Measurements from ENCODE around the gene SHC2. TPM values are rescaled to one million over a fixed set of nuclear protein-coding genes. Genes with fewer than 3 reads are reported as not detected.
A peak's percentile ranks its signal among the peaks of the same experiment; 100 is the strongest.

The SHC2 gene
- total and polyA plus RNA-seq, 2 of the 8 experiments (the other 6 are each of a cell fraction or from before 2014, with no cell fraction given) = 4.4 to 7.3 TPM

DNA sequence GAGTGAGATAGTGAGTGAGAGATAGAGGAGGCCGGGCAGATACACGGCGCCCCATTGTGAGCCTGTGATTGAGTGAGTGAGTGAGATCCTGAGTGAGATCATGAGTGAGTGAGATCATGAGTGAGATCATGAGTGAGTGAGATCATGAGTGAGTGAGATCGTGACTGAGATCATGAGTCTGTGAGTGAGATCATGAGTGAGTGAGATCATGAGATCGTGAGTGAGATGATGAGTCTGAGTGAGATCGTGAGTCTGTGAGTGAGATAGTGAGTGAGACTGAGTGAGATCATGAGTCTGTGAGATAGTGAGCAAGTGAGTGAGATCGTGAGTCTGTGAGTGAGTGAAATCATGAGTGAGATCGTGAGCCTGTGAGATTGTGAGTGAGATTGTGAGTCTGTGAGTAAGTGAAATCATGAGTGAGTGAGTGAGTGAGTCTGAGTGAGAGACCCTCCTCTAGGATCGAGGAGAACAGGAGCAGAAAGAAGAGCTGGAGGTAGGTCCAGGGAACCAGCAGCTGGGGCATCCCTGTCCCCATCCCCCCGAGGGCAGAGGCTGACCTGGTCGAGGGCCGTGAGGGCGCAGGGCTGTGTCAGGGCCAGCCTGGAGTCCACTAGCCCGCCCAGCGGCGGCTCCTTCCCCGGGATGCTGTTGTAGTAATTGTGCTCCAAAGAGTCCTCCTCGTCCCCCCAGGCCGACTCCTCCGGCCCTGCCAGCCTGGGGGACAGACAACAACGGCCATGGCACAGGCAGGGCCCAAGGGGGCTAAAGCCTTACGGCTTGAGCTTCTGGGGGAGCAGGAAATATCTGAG is 26.5 kb downstream of the SHC2 start:
- Histone ChIP-seq H3K79me2 (ENCODE audit: control insufficient read depth in 1 of 2, insufficient read depth in 2 of 2, low read length in 2 of 2) (no peaks in the 10 kb centered on the region), H4K5ac (ENCODE audit: insufficient read length, low read depth, low read length) (no peak overlapping the region), H2AK5ac (ENCODE audit: low read depth, low read length) (no peak overlapping the region), H3K23ac (ENCODE audit: insufficient read length) (no peak overlapping the region), H3K27me3 (replicated peaks in 1 of 4; ENCODE audit: control insufficient read depth in 3 of 4, extremely low read depth in 1 of 4, insufficient read depth in 3 of 4, low read length in 3 of 4) (no peaks in the 10 kb centered on the region), H3K9me3 (ENCODE audit: insufficient read depth in 2 of 2, low read depth in 1 of 2, low read length in 1 of 2) (peaks cover 5 to 17% of the 10 kb centered on the region in 2 experiments; a peak in 3 of 4 replicates), H3K18ac (ENCODE audit: extremely low read depth, low read length) (no peak overlapping the region), H3K27ac (ENCODE audit: low read depth, low read length) (no peak overlapping the region), H3K4me2 (ENCODE audit: insufficient read depth in 1 of 2, low read depth in 2 of 2, low read length in 2 of 2) (no peak overlapping the region), H3K4ac (replicated peaks; ENCODE audit: insufficient read length, low read depth, low read length) (no peak overlapping the region), H3K4me3 (ENCODE audit: extremely low read depth in 1 of 4, insufficient read depth in 2 of 4, low read depth in 3 of 4, low read length in 4 of 4) (no peak overlapping the region), H3K14ac (ENCODE audit: insufficient read length) (no peak overlapping the region), H2BK120ac (replicated peaks; ENCODE audit: low read depth, low read length) (no peak overlapping the region), H3K36me3 (ENCODE audit: control insufficient read depth in 2 of 4, insufficient read depth in 4 of 4, low read length in 3 of 4) (peaks cover 0 to 11% (median 2%) of the 10 kb centered on the region in 4 experiments; a peak in 3 of 8 replicates), H2BK20ac (ENCODE audit: low read length) (no peak overlapping the region), H3K23me2 (ENCODE audit: low read depth, low read length) (no peaks in the 10 kb centered on the region), H4K8ac (ENCODE audit: extremely low read depth, insufficient read depth, low read length) (no peak overlapping the region; the same call in 1 of the 2 replicates), H4K20me1 (replicated peaks in 1 of 2; ENCODE audit: control insufficient read depth in 1 of 2, insufficient read depth in 2 of 2, low read length in 2 of 2) (peaks cover 0 to 2% of the 10 kb centered on the region in 2 experiments), H2BK15ac (ENCODE audit: low read length) (no peak overlapping the region), H3K79me1 (ENCODE audit: low read depth, low read length) (no peaks in the 10 kb centered on the region), H3K56ac (replicated peaks; ENCODE audit: insufficient read length, low read depth, low read length) (no peak overlapping the region), H3K4me1 (replicated peaks in 1 of 4; ENCODE audit: control insufficient read depth in 3 of 4, insufficient read depth in 4 of 4, low read length in 3 of 4) (peaks cover 0 to 6% (median 2%) of the 10 kb centered on the region in 4 experiments; a peak in 3 of 7 replicates), H2BK12ac (ENCODE audit: low read depth, low read length) (no peak overlapping the region), H2AFZ (ENCODE audit: low read length) (no peak overlapping the region), H3K9ac (replicated peaks in 1 of 4; ENCODE audit: extremely low read depth in 1 of 4, low read depth in 3 of 4, low read length in 3 of 4) (no peak overlapping the region), H4K91ac (replicated peaks; ENCODE audit: insufficient read length, low read length) (no peak overlapping the region), H2BK5ac (ENCODE audit: low read depth, low read length) (no peak overlapping the region)
- peak; percentile 60 for TF ChIP-seq ASH2L (IDR thresholded peaks at IDR 0.05; ENCODE audit: low read length)
- TF ChIP-seq CBX5 (IDR thresholded peaks at IDR 0.05; ENCODE audit: low read depth, low read length) = no peak
- TF ChIP-seq MAX (IDR thresholded peaks at IDR 0.05) = no peak
- POLR2A ChIA-PET (ENCODE audit: partially characterized antibody) = interaction anchor here (1.5 kb wide), 1 partner anchor 25 kb away, joined by 4 read pairs; the partner anchor contains the start of gene C2CD4C
- FAIRE-seq (peak; percentile 82), DNase-seq (ENCODE audit: low read depth in 1 of 2, low spot score in 2 of 2) (no peak)
- CTCF ChIA-PET (ENCODE audit: partially characterized antibody) = interaction anchor here (0.6 to 0.9 kb wide), 2 partner anchors 20 to 46 kb away, joined by 3 to 4 read pairs; no protein-coding TSS in a partner anchor
- 86% methylated on average over 19 of the region's 22 CpGs; no CpG with 5 or more reads in 1 of the 2 experiments for WGBS, 2 experiments (ENCODE audit: extremely low coverage in 1 of 2, insufficient coverage in 1 of 2, insufficient read length in 1 of 2, insufficient replicate concordance in 2 of 2, low coverage in 1 of 2, low lambda C conversion rate in 2 of 2, missing lambda C conversion rate in 1 of 2)

Data from H1 (cell line).